Measurements from ENCODE around the gene DNAJC12.
A peak's percentile ranks its signal among the peaks of the same experiment; 100 is the strongest.
"Not testable (repeated sequence)": the region's sequence is repeated elsewhere in the genome, so short reads cannot be mapped to it uniquely, and the experiment has no call there.

Gene DNAJC12

DNA sequence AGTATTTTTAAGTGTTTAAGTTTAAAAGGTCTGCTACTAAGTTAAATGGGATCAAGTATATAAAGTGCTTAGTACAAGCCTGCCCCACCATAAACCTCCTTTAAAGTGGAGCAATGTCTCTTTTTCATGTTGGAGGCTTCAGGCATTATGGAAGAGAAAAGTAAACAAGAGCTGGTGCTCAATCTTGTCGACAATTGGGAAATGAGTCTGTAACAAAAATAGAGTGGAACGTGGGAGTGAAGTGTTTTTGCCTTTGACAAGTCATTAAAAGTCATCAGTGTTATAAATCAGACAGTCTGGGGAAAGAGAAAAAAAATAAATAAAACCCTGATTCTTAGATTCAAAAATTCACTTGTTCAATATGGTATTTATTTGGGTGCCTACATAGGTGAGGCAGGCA, 44.7 kb downstream of the DNAJC12 start:
- no peak for DNase-seq (ENCODE audit: low spot score)

DNA sequence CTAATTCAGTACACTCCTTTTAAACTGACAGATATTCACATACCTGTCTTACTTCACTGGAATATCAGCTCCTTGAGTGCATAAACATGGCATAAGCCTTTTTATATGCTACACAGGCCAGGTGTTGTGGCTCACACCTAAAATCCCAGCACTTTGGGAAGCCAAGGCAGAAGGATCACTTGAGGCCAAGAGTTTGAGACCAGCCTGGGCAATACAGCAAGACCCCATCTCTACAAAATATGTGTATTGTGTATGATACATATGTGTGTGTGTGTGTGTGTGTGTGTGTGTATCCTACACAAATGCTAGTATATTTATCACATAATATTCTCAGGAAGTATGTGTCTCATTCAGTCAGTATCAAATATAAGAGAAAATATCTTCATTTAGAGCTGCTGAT, 45.3 kb downstream of the DNAJC12 start:
- no peak for DNase-seq (ENCODE audit: low spot score)

- no peak for DNase-seq (ENCODE audit: low spot score)
These were observed 47.2 kb downstream of the DNAJC12 start for GRCh38 chr10:67790534-67791408.

DNA sequence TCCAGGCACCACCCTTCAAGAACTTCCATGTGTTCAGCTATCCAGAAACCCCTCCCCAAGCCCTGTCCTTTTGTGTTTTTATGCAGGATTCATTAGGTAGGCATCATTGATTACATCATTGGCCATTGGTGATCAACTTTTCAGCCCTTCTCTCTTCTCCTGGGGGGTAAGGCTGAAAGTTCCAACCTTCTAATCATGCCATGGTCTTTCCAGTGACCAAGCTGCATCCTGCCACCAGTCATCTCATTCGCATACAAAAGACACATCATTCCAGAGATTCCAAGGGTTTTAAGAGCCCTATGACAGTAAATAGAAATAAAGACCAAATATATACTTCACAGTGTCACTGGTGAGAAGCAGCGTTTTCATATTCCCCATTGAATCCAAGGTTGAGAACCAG, 48.2 kb downstream of the DNAJC12 start:
- DNase-seq (ENCODE audit: low spot score): no peak

DNA sequence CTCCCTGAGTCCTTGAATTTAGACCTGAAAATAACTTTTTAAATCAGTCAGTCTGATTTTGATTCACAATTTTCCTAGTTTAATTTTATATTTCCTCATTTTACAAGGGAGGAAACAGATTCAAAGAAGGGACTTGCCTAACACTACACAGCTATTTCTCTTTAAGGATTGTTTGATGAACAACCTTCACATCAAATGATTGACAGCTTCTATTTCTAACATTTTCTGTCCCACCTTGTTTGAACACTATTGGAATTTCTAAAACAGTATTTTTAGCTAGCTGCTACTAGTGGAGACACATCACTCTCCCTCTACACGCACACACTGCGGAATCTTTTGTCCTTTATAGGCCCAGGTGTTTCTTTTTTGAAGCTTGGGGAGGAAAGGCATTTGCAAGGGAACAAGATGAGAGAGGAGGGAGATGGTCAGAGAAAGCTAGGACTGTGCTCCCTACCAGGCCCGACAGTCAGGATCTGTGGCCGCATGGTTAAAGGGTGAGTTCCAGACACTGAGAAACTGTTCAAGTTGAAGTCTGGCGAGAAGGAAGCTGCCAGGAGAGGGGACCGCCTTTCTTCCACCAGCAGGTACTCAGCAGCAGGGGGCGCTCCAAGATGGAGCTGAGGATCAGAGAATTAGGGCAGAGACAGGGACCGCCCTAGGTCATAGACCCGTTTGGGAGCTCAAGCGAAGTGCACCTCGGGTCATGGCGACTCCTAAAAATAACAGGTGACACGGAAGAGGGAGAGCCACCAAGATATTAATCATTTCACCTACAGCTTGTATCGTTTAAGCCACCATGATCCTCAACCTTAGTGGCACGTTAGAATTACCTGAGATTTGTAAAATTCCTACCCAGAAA, 49.7 kb downstream of the DNAJC12 start:
- DNase-seq (ENCODE audit: low spot score): peak; percentile 34

DNA sequence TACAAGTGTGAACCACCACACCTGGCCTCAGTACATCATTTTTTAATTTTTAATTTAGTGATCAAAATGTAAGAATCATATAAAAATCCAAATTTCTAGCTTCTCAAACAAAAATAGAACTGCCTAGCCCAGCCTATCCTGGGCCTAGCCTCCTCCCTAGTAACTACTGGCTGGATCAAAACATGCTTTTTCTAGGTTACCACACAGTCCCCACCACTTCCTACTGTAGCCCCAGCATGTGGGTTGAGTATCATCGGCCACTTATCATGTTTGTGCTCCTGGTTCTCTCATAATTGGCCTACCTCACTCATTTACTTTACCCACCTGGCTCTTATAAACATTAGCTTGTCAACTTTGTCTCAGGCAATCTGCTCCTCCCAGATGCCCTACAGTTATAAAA, 52.9 kb downstream of the DNAJC12 start:
- no peak for DNase-seq (ENCODE audit: low spot score)

GRCh38 chr10:67784474-67784873, 53.5 kb downstream of the DNAJC12 start:
- DNase-seq (ENCODE audit: low spot score): no peak

DNA sequence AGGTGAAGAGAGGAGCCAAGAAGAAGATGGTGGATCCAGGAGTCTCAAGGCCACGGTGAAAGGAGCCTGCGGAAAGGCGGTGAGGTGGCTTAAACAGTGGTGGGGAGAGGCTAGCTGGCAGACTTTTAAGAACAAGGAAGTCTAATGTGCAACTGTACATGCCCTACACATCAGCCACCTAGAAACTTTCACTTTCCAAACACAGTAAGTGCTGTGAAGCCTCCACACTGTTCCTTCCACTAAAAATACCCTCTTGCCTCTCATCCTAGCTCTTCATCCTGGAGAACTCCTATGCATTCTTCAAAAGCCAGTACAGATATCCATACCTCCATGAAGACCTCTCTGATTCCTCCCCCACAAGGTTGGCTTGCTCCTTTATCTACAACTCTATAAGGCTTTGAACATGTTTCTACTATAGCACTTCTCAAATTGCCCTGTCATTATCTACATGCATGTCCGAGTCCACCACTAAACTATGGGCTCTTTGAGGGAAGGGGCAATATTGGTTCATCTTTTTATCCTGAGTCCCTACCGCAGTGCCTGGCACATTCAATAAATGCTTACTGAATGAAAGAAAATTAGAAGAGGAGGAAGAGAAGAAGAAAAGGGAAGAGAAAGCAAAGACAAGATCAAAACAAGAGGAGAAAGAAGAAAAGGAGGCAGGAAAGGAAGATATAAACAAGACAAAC, 54.2 kb downstream of the DNAJC12 start:
- no peak for DNase-seq (ENCODE audit: low spot score)

DNA sequence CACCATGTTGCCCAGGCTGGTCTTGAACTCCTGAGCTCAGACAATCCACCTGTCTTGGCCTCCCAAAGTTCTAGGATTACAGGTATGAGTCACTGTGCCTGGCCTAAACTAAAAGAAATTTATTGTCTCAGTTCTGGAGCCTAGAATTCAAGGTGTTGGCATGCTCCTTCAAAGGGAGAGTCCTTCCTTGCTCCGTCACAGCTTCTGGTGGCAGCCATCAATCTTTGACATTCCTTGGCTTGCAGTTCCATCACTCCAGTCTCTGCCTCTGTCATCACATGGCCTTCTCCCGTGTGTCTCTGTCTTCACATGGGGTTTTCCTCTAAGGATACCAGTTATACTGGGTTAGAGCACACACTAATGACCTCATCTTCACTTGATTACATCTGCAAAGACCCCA, 55.5 kb downstream of the DNAJC12 start:
- DNase-seq (ENCODE audit: low spot score): no peak

DNA sequence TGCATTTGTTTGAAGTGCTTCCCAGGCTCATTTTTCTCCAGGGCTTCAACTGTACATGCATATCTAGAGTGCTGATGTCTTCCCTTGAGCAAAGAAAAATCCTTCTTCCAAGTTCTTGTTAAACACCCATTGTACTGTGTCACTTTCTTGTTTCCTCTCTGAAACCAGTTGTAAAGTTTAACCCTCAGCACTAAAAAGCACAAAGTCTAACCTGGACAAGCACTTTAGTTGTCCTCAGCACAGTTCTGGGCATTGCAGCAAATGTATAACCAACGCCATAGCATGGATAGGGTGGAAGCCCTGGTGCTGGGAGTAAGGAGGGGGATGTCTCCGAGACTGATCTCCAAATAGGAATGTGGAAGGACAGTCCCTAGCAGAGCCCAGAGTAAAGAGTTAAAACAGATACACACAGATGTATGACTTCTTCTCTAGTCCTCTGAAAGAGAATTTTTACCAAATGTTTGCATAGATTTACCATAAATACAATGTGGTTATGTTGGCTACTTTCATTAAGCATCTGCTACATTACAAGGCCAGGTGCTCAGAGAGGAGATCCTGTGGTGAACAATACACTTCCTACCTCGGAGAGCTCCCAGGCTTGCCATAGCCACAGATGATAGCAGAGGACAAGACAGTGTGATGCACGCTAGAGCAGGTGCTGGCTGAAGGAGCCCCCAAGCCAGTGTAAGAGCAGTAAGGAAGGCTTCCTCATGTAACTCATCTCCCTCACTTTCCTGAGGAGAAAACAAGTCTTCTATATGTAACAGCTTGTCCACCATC, 57.0 kb downstream of the DNAJC12 start:
- no peak for DNase-seq (ENCODE audit: low spot score)

GRCh38 chr10:67780204-67780621, 57.8 kb downstream of the DNAJC12 start:
- DNase-seq (ENCODE audit: low spot score): not testable (repeated sequence)

DNA sequence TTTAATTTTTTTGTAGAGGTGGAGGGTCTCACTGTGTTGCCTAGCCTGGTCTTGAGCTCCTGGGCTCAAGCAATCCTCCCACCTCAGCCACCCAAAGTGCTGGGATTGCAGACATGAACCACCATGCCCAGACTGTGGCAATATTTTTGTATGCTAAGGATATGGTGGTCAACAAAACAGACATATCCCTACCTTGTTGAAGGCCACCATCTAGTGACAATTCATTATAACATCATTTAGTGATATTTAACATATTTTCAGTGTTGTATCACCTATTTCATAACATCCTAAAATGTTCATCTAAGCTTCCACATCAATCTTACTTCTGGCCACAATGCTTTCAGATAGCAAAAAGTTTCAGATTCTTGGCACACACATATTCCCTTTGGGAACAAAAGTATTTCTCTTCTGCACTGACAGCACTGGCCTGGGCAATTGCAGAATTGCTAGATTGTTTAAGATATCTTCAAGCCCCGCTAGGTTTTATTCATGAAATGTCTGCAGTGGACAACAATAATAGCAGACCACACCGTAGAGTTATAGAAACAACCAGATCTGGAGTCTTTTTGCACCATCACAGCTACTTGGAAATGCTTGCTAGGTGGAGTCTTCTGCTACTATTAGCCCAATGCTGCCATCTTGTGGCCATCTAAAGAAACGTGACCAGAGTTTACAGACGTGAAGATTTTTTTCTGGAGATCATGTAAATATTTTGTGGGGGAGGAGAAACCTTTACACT, 58.4 kb downstream of the DNAJC12 start:
- peak; percentile 74 for DNase-seq (ENCODE audit: low spot score)

GRCh38 chr10:67776371-67776770, 61.6 kb downstream of the DNAJC12 start:
- DNase-seq (ENCODE audit: low spot score): no peak

DNA sequence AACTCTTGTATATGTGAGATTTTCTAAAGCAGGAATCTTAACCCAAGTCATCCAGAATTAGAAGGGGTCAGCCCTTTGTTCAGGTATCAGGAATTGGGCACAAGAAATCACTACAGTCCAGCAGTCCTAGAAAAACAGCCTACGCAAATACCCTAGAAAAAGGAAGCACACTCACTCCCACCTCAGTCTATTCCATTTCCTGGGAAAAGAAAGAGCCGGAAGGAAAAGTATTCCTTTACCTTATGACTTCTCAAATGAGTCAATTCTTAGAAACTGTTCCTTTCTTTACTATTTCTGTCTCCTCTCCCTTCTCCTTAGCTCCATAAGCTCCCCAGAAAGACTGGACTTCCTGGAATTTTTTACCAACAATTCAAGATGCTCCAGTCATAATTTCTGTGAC, 62.7 kb downstream of the DNAJC12 start:
- no peak for DNase-seq (ENCODE audit: low spot score)

GRCh38 chr10:67772894-67773511, 65.0 kb downstream of the DNAJC12 start:
- no peak for DNase-seq (ENCODE audit: low spot score)

GRCh38 chr10:67772151-67772550, 65.8 kb downstream of the DNAJC12 start:
- no peak for DNase-seq (ENCODE audit: low spot score)

- DNase-seq (ENCODE audit: low spot score): no peak
These were observed 66.8 kb downstream of the DNAJC12 start for GRCh38 chr10:67771200-67771599.

- no peak for DNase-seq (ENCODE audit: low spot score)
These were observed 67.5 kb downstream of the DNAJC12 start for GRCh38 chr10:67770537-67770936.

- no peak for DNase-seq (ENCODE audit: low spot score)
These were observed 70.7 kb downstream of the DNAJC12 start for GRCh38 chr10:67767244-67767643.
